HTR-8/SVneo (cell line): ENCODE data around the gene SNTA1.
"Not testable (repeated sequence)": the region's sequence is repeated elsewhere in the genome, so short reads cannot be mapped to it uniquely, and the experiment has no call there.

Experiments
- DNase-seq: peaks from one replicate; pipeline ENCODE4 v3.0.0; 2011; ENCODE audit warnings: low spot score, mixed read lengths; ENCODE audit not compliant: insufficient read length
- FAIRE-seq: peaks from 2 replicates; lab custom pipeline; 2011; peaks lifted over from hg19 to GRCh38; lab: Jason Lieb, UNC

SNTA1 gene

GRCh38 chr20:33401184-33401920 lies 42.2 kb downstream of the SNTA1 start, which contains the start of gene CDK5RAP1:
Gene CDK5RAP1, minus strand, starts transcription at chr20:33401519. Its CDS starts 4,455 bp downstream, at chr20:33397064.
- FAIRE-seq: peak; percentile 73

GRCh38 chr20:33400812-33401183 lies 42.8 kb downstream of the SNTA1 start:
- peak; percentile 34 for DNase-seq
- no peak for FAIRE-seq

More at GRCh38 chr20:33401184-33401920, 42.2 kb downstream of the SNTA1 start, which contains the start of gene CDK5RAP1:
- DNase-seq: peak; percentile 91

- no peak for FAIRE-seq
Measured at GRCh38 chr20:33399924-33400323, 43.6 kb downstream of the SNTA1 start.

GRCh38 chr20:33394718-33395117 lies 48.8 kb downstream of the SNTA1 start:
- no peak for FAIRE-seq

More at GRCh38 chr20:33399924-33400323, 43.6 kb downstream of the SNTA1 start:
- no peak for DNase-seq

GRCh38 chr20:33393609-33394008 lies 50.0 kb downstream of the SNTA1 start:
- no peak for FAIRE-seq
- no peak for DNase-seq

More at GRCh38 chr20:33394718-33395117, 48.8 kb downstream of the SNTA1 start:
- no peak for DNase-seq

GRCh38 chr20:33391722-33392415 lies 51.7 kb downstream of the SNTA1 start:
- DNase-seq (no peak), FAIRE-seq (no peak)

- FAIRE-seq, DNase-seq: not testable (repeated sequence)
Measured at GRCh38 chr20:33389326-33389725, 54.2 kb downstream of the SNTA1 start.

GRCh38 chr20:33388268-33388667 lies 55.3 kb downstream of the SNTA1 start:
- no peak for DNase-seq
- no peak for FAIRE-seq

GRCh38 chr20:33387177-33387576 lies 56.4 kb downstream of the SNTA1 start:
- no peak for FAIRE-seq

GRCh38 chr20:33386673-33387072 lies 56.9 kb downstream of the SNTA1 start:
- DNase-seq: no peak
- no peak for FAIRE-seq

More at GRCh38 chr20:33387177-33387576, 56.4 kb downstream of the SNTA1 start:
- DNase-seq: no peak

- no peak for FAIRE-seq
Measured at GRCh38 chr20:33377366-33377765, 66.2 kb downstream of the SNTA1 start.

GRCh38 chr20:33373735-33374605 lies 69.6 kb downstream of the SNTA1 start:
- no peak for DNase-seq
- FAIRE-seq: no peak

More at GRCh38 chr20:33377366-33377765, 66.2 kb downstream of the SNTA1 start:
- DNase-seq: no peak

GRCh38 chr20:33372993-33373441 lies 70.5 kb downstream of the SNTA1 start:
- peak; percentile 80 for FAIRE-seq
- DNase-seq: no peak

- FAIRE-seq (no peak), DNase-seq (no peak)
Measured at GRCh38 chr20:33370291-33370690, 73.3 kb downstream of the SNTA1 start.

- DNase-seq: no peak
- no peak for FAIRE-seq
Measured at GRCh38 chr20:33362898-33363297, 80.7 kb downstream of the SNTA1 start.

GRCh38 chr20:33359399-33360261 lies 83.9 kb downstream of the SNTA1 start:
- no peak for DNase-seq
- no peak for FAIRE-seq
